NOMO-1 treated with dmso at 0.1 percent for 144 hours (cell line): ENCODE results near the gene TEKT2.

ENCODE experiments used
- DNase-seq: peaks from one replicate; lab custom pipeline; 2025; ENCODE audit not compliant: unreplicated experiment; lab: John Stamatoyannopoulos, UW

TEKT2 gene

GRCh38 chr1:36126005-36126716, 42.3 kb downstream of the TEKT2 start:
- no peak for DNase-seq

GRCh38 chr1:36126797-36127500, 43.1 kb downstream of the TEKT2 start:
- DNase-seq: no peak

GRCh38 chr1:36128126-36128904, 44.4 kb downstream of the TEKT2 start:
- no peak for DNase-seq

- no peak for DNase-seq
Observed at GRCh38 chr1:36128905-36129206, 45.0 kb downstream of the TEKT2 start.

- DNase-seq: no peak
Observed at GRCh38 chr1:36132029-36132428, 48.1 kb downstream of the TEKT2 start.

- no peak for DNase-seq
Observed at GRCh38 chr1:36133484-36133883, 49.6 kb downstream of the TEKT2 start.

GRCh38 chr1:36134031-36134430, 50.1 kb downstream of the TEKT2 start:
- DNase-seq: no peak

GRCh38 chr1:36134505-36135329, 50.8 kb downstream of the TEKT2 start:
- DNase-seq: no peak

GRCh38 chr1:36135330-36135667, 51.4 kb downstream of the TEKT2 start:
- no peak for DNase-seq

GRCh38 chr1:36135796-36136195, 51.9 kb downstream of the TEKT2 start:
- DNase-seq: no peak

GRCh38 chr1:36136535-36136934, 52.6 kb downstream of the TEKT2 start:
- no peak for DNase-seq

GRCh38 chr1:36137226-36137625, 53.3 kb downstream of the TEKT2 start:
- DNase-seq: no peak

- no peak for DNase-seq
Observed at GRCh38 chr1:36137776-36138175, 53.9 kb downstream of the TEKT2 start.
